GM18502 (cell line): Measurements from ENCODE around the gene TAS2R46.
"Not testable (repeated sequence)": the region's sequence is repeated elsewhere in the genome, so short reads cannot be mapped to it uniquely, and the experiment has no call there.

Experiments
- ATAC-seq: cut with Tn5 transposase; IDR thresholded peaks from one replicate; pipeline ENCODE4 v1.9.1; 2021; ENCODE audit warnings: mild to moderate bottlenecking; ENCODE audit not compliant: unreplicated experiment, poor library complexity

Gene TAS2R46, protein sequence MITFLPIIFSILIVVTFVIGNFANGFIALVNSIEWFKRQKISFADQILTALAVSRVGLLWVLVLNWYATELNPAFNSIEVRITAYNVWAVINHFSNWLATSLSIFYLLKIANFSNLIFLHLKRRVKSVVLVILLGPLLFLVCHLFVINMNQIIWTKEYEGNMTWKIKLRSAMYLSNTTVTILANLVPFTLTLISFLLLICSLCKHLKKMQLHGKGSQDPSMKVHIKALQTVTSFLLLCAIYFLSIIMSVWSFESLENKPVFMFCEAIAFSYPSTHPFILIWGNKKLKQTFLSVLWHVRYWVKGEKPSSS

DNA sequence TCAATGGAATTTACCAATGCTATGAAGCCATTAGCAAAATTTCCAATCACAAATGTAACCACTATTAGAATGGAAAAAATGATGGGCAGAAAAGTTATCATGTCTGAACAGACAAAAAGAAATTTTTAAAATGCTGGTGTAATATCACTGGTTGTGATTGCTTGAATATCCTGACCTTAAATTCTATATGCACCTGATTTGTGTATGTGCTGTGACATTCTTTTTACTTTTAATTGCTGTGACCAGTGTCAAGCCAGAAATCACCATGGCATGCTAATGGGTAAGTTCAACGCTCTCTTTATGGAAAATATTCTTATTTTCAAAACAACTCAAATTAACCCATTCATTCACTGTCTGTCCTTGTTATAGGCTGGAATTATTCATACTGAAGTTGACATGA, at the start of gene TAS2R46:
TSS of gene TAS2R46 (minus strand) at position 101 of the 400 bp plus-strand sequence. CDS start at position 101, 0 bp downstream.
- ATAC-seq = not testable (repeated sequence)

DNA sequence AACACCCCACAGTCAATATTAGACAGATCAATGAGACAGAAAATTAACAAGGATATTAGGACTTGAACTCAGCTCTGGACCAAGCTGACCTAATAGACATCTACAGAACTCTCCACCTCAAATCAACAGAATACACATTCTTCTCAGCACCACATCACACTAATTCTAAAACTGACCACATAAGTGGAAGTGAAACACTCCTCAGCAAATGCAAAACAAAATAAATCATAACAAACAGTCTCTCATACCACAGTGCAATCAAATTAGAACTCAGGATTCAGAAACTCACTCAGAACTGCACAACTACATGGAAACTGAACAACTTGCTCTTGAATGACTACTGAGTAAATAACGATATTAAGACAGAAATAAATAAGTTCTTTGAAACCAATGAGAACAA, 49.1 kb upstream of the TAS2R46 start:
- not testable (repeated sequence) for ATAC-seq

DNA sequence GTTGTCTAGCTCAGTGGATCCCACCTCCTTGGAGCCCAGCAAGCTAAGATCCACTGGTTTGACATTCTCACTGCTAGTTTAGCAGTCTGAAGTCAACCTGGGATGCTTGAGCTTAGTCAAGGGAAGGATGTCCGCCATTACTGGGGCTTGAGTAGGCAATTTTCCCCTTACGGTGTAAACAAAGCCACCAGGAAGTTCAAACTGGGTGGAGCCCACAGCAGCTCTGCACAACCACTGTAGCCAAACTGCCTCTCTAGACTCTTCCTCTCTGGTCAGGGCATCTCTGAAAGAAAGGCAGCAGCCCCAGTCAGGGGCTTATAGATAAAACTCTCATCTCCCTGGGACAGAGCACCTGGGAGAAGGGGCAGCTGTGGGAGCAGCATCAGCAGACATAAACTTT, 46.8 kb upstream of the TAS2R46 start:
- ATAC-seq = no peak

- ATAC-seq = no peak
These were observed 45.6 kb upstream of the TAS2R46 start for GRCh38 chr12:11107719-11108118.

DNA sequence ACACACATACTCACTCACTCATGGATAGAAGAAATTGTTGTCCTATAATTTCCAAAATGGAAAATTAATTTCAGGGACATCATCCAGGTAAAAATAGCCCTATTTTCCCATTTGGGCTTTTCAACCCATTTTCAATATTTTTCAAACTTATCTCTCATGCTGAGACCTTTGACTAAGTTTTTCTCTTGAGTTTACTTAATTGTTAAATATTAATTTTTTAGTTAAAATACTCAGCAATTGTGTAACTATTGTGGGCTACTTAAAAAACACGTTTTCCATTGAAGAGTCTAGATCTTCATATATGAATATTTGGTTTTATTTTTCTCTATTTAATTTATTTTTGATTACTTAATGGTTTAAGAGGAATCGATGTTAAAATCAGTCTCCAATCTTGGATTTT, 44.2 kb upstream of the TAS2R46 start:
- no peak for ATAC-seq

- no peak for ATAC-seq
These were observed 43.5 kb upstream of the TAS2R46 start for GRCh38 chr12:11105546-11105945.

- not testable (repeated sequence) for ATAC-seq
These were observed 32.8 kb upstream of the TAS2R46 start for GRCh38 chr12:11094910-11095309.

GRCh38 chr12:11092128-11092527, 30.0 kb upstream of the TAS2R46 start, which contains the start of gene TAS2R43:
TAS2R43 (minus strand) TSS chr12:11092313; CDS start chr12:11092229, 84 bp downstream.
- no peak for ATAC-seq

GRCh38 chr12:11089246-11089645, 27.2 kb upstream of the TAS2R46 start:
- ATAC-seq = no peak

DNA sequence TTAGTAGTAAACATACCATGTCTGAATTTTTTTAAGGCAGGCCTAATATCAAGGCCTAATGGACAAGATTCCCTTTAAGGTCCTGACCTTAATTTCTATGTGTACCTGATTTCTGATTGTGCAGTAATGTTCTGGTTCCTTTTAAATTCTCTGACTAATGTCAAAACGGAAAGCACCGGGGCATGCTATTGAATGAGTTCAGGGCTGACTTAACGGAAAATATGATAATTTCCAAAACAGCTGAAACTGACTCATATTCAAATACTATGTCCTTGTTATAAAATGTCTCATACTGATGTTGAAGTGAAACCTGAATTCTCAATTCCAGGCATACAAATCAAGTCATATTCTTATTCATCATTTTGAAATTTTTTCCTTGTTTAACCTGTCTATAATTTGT, 23.3 kb upstream of the TAS2R46 start:
- no peak for ATAC-seq

- ATAC-seq = no peak
These were observed 19.9 kb upstream of the TAS2R46 start for GRCh38 chr12:11081987-11082386.

- no peak for ATAC-seq
These were observed 16.2 kb upstream of the TAS2R46 start for GRCh38 chr12:11078246-11078645.

DNA sequence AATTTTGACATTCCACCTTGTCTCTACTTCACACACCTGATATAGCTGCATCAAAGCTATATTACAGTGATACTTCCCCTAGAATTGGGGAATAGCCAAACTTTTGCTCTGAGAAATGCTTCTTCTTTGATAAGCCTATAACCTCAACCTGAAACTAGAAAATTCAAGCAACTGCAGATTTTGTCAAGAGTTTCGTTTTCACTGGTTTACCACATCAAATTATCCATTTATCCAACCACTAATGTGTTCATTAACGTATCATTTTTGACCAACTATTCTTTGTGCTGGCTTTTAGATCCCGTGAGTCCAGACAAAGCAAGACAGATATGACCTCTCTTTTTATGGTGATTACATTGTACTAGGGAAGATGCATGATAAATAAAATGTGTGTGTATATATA, 13.5 kb upstream of the TAS2R46 start:
- ATAC-seq = no peak

DNA sequence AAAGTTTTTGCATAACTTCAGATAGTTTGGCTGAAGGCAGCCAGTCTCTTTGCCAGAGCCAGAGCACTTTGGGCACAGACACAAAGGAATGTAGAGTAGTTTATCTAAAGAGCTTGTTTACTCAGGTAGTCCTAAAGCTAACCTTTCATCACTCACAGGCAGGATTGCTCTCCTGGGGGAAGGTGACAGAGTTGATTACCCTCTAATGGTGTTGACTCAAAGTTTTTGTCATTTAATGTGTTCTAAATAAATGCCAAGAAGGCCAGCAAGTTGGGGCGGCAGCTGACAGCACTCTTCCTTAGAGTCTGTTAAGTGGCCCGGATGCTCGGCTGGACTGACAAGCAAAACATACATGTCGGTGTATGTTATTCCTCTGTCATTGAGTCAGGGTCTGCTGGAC, 9.3 kb upstream of the TAS2R46 start:
- ATAC-seq = no peak

- ATAC-seq = no peak
These were observed 8.9 kb upstream of the TAS2R46 start for GRCh38 chr12:11070999-11071398.

GRCh38 chr12:11069854-11070365, 7.8 kb upstream of the TAS2R46 start:
- no peak for ATAC-seq

DNA sequence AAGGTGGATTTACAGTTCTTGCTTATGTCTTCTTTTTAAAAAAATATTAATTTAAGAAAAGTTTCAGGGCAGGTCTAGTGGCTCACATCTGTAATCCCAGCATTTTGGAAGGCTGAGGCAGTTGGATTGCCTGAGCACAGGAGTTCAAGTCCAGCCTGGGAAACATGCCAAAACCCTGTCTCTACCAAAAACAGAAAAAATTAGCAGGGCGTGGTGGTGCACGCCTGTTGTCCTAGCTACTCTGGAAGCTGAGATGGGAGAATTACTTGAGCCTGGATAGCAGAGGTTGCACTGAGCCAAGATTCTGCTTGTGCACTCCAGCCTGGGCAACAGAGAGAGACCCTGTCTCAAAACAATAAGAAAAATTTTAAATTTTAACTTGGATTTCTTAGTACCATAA, 5.4 kb upstream of the TAS2R46 start:
- no peak for ATAC-seq

DNA sequence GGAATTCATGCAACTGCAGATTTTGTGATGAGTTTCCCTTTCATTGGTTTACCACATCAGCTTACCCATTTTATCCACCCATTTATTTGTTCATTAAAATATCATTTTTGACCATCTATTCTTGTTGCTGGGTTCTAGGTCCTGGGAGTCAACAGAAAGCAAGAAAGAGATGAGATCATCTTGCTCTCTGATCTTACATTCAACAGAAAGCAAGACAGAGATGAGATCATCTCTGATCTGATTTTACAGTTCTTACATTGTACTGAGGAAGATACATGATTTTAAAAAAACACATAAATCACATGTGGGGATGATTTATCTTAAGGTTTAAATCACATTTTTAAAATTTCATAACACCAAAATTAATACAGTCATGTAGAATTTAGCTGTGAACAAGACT, 2.3 kb downstream of the TAS2R46 start:
- no peak for ATAC-seq

DNA sequence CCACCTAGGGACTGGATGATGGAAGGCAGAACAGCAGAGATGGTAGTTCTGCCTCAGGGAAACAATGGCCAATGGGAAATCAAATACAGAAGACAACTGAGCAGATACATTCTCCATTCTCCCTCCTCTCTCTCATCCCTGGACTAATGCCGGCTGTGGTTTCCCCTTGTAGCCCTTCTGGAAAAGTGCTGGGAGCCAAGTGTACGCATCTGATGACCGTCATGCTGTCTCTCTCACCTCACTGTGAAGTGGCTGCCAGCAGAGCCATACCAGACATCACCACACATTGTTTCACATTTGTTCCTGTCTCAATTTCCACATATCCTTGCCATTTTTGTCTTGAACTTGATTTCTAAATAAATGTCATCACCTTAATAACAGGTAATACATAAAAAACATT, 3.1 kb downstream of the TAS2R46 start:
- no peak for ATAC-seq

- no peak for ATAC-seq
These were observed 6.8 kb downstream of the TAS2R46 start for GRCh38 chr12:11055306-11055705.

DNA sequence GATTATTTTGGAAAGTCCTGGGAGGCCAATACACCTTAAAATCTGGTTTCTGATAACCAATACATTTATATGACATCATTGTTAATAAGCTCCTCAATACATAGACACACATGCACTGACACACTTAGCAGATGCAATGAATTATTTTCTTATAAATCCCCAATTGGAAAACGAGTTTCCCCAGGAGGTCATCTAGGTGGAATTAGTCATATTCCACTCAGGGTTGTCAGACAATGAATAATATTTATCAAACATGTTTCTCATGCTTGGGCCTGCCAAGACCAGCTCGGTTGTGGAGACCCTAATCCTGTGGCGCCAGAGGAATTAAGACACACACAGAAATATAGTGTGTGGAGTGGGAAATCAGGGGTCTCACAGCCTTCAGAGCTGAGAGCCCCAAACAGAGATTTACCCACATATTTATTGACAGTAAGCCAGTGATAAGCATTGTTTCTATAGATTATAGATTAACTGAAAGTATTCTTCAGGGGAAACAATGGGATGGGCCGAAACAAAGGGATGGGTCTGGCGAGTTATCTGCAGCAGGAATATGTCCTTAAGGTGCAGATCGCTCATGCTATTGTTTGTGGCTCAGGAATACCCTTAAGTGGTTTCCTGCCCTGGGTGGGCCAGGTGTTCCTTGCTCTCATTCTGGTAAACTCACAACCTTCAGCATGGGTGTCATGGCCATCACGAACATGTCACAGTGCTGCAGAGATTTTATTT, 12.1 kb downstream of the TAS2R46 start:
- not testable (repeated sequence) for ATAC-seq
